ENCODE results near the gene TNNI2. TPM values are rescaled to one million over a fixed set of nuclear protein-coding genes. Genes with fewer than 3 reads are reported as not detected.

Gene TNNI2
- total RNA-seq, 1 donor from 2014 or later = 0.26 TPM

- FAIRE-seq (no peak), DNase-seq (ENCODE audit: low read depth) (peak; percentile 56)
- TF ChIP-seq CTCF (IDR thresholded peaks at IDR 0.05; ENCODE audit: insufficient read depth, low read length, severe bottlenecking) = peak; percentile 68
- H3K36me3 ChIP-seq (ENCODE audit: control insufficient read depth, insufficient read depth, low read length) = no peaks in the 10 kb centered on the region
- no peaks in the 10 kb centered on the region for H3K27me3 ChIP-seq (ENCODE audit: control insufficient read depth, insufficient read depth, low read length)
- no peak overlapping the region for H3K4me3 ChIP-seq (ENCODE audit: low read depth, low read length)
Observed at GRCh38 chr11:1826552-1827094, 12.2 kb upstream of the TNNI2 start.

GRCh38 chr11:1827095-1827813 is 11.5 kb upstream of the TNNI2 start:
- Histone ChIP-seq H3K36me3 (ENCODE audit: control insufficient read depth, insufficient read depth, low read length) (no peaks in the 10 kb centered on the region), H3K4me3 (ENCODE audit: low read depth, low read length) (no peak overlapping the region), H3K27me3 (ENCODE audit: control insufficient read depth, insufficient read depth, low read length) (no peaks in the 10 kb centered on the region)
- FAIRE-seq = no peak
- TF ChIP-seq CTCF (IDR thresholded peaks at IDR 0.05; ENCODE audit: insufficient read depth, low read length, severe bottlenecking) = no peak
- DNase-seq (ENCODE audit: low read depth) = peak; percentile 64

- H3K36me3 ChIP-seq (ENCODE audit: control insufficient read depth, insufficient read depth, low read length) = no peaks in the 10 kb centered on the region
- FAIRE-seq (no peak), DNase-seq (ENCODE audit: low read depth) (no peak)
- H3K27me3 ChIP-seq (ENCODE audit: control insufficient read depth, insufficient read depth, low read length) = no peaks in the 10 kb centered on the region
- no peak overlapping the region for H3K4me3 ChIP-seq (ENCODE audit: low read depth, low read length)
- no peak for TF ChIP-seq CTCF (IDR thresholded peaks at IDR 0.05; ENCODE audit: insufficient read depth, low read length, severe bottlenecking)
Observed at GRCh38 chr11:1827931-1828330, 10.8 kb upstream of the TNNI2 start.

- no peak for FAIRE-seq
- H3K36me3 ChIP-seq (ENCODE audit: control insufficient read depth, insufficient read depth, low read length) = no peaks in the 10 kb centered on the region
- DNase-seq (ENCODE audit: low read depth) = no peak
- H3K4me3 ChIP-seq (ENCODE audit: low read depth, low read length) = no peak overlapping the region
- TF ChIP-seq CTCF (IDR thresholded peaks at IDR 0.05; ENCODE audit: insufficient read depth, low read length, severe bottlenecking) = no peak
- H3K27me3 ChIP-seq (ENCODE audit: control insufficient read depth, insufficient read depth, low read length) = no peaks in the 10 kb centered on the region
Observed at GRCh38 chr11:1828542-1828941, 10.2 kb upstream of the TNNI2 start.

GRCh38 chr11:1829039-1829820 is 9.6 kb upstream of the TNNI2 start:
- DNase-seq (ENCODE audit: low read depth) (peak; percentile 74), FAIRE-seq (peak; percentile 89)
- H3K27me3 ChIP-seq (ENCODE audit: control insufficient read depth, insufficient read depth, low read length) = no peaks in the 10 kb centered on the region
- TF ChIP-seq CTCF (IDR thresholded peaks at IDR 0.05; ENCODE audit: insufficient read depth, low read length, severe bottlenecking) = no peak
- H3K4me3 ChIP-seq (ENCODE audit: low read depth, low read length) = no peak overlapping the region
- H3K36me3 ChIP-seq (ENCODE audit: control insufficient read depth, insufficient read depth, low read length) = no peaks in the 10 kb centered on the region
